SHP77 treated with DMSO at 0.1 percent for 48 hours (cell line): ENCODE data around the gene MICA.
"Not testable (repeated sequence)": the region's sequence is repeated elsewhere in the genome, so short reads cannot be mapped to it uniquely, and the experiment has no call there.

Experiments
- DNase-seq: peaks from one replicate; lab custom pipeline; 2025; lab: John Stamatoyannopoulos, UW

MICA gene

DNA sequence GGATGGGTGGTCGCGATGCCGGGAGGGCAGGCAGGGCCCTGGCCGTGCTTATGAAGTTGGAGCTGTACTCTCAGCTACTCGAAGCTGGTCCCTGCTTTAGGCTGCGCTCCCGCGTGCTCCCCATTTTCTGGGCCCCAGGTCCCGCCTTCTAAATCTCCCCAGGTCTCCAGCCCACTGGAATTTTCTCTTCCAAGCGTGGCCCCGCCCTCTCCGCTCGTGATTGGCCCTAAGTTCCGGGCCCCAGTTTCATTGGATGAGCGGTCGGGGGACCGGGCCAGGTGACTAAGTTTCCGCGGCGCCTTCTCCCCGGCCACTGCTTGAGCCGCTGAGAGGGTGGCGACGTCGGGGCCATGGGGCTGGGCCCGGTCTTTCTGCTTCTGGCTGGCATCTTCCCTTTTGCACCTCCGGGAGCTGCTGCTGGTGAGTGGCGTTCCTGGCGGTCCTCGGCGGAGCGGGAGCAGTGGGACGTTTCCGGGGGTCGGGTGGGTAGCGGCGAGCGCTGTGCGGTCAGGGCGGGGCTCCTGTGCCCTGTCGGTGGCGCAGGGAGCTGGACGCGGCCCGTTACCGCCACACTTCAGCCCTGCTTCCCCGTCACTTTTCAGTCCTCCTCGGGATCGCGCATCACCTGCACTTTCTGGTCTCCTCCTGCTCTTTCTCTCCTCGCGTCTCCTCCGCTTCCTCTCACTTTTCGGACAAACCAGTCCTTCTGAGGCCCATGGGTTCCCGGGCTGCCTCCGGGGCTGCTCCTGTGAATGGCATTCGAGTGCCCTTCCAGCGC lies at the start of gene MICA:
TSS of gene MICA (plus strand) at position 313 of the 778 bp plus-strand sequence. CDS start at position 351, 38 bp downstream.
- no peak for DNase-seq

DNA sequence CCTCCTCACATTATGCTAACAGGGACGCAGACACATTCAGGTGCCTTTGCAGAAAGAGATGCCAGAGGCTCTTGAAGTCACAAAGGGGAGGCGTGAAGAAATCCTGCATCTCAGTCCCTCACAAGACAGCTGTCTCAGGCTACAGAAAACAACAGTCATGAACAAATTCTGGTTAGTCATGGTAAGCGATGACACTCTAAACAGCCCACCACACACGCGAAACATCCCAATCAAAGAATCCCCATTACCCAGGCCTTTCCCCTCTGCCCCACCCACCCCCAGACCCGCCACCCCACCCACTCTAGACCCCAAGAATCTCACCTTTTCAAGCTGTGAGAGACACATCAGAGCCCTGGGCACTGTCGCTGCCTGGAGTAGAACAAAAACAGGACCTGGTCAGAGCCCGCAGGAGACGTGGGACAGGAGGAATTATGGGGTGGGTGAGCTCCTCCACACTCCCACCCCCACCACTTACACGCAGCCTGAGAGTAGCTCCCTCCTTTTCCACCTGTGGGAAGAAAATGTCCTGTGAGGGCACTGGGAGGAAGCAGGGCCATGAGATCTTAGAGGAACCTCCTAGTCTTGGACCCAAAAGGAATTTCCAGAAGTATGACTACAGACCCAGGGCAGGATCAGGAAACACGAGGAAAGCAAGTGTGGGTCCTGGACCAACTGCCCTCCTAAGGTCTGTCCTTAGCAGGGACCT lies 49.1 kb upstream of the MICA start:
- DNase-seq: no peak

DNA sequence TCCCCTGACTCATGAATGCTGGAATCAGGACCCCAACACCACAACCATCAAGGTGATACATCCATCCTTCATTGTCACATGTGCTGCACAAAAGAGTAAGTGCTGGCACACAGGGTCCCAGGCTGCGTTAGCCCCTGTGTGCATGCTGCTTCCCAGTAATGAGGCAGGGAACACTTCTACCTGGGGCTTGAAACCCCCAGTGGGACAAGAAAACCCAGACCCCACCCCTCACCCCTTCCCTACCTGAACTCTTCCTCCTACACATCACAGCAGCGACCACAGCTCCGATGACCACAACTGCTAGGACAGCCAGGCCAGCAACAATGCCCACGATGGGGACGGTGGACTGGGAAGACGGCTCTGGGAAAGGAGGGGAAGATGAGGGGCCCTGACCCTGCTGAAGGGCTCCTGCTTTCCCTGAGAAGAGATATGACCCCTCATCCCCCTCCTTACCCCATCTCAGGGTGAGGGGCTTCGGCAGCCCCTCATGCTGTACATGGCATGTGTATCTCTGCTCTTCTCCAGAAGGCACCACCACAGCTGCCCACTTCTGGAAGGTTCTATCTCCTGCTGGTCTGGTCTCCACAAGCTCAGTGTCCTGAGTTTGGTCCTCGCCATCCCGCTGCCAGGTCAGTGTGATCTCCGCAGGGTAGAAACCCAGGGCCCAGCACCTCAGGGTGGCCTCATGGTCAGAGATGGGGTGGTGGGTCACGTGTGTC lies 48.4 kb upstream of the MICA start:
- DNase-seq: no peak

DNA sequence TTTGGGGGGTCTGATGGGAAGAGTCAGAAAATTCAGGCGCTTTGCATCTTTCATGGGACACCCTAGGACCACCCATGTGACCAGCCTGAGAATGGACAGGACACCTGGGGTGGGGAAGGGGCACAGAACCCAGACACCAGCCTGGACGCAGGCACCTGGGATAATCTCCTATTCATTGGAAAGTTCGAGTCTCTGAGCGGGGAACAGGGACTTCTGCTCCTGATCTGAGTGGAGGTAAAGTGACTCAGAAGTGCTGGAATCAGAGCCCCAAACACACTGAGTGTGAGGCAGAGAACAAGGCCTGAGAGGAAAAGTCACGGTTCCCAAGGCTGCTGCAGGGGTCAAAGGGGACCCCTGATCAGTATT lies 47.8 kb upstream of the MICA start:
- DNase-seq: no peak

DNA sequence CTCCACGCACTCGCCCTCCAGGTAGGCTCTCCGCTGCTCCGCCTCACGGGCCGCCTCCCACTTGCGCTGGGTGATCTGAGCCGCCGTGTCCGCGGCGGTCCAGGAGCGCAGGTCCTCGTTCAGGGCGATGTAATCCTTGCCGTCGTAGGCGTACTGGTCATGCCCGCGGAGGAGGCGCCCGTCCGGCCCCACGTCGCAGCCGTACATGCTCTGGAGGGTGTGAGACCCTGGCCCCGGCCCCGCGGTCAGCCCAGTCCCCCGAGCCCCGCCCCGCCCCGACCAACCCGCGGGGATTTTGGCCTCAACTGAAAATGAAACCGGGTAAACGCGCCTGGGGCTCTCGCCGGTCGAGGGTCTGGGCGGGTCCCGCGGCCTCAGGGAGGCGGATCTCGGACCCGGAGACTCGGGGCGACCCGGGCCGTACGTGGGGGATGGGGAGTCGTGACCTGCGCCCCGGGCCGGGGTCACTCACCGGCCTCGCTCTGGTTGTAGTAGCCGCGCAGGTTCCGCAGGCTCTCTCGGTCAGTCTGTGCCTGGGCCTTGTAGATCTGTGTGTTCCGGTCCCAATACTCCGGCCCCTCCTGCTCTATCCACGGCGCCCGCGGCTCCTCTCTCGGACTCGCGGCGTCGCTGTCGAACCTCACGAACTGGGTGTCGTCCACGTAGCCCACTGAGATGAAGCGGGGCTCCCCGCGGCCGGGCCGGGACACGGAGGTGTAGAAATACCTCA lies 47.0 kb upstream of the MICA start:
- no peak for DNase-seq

DNA sequence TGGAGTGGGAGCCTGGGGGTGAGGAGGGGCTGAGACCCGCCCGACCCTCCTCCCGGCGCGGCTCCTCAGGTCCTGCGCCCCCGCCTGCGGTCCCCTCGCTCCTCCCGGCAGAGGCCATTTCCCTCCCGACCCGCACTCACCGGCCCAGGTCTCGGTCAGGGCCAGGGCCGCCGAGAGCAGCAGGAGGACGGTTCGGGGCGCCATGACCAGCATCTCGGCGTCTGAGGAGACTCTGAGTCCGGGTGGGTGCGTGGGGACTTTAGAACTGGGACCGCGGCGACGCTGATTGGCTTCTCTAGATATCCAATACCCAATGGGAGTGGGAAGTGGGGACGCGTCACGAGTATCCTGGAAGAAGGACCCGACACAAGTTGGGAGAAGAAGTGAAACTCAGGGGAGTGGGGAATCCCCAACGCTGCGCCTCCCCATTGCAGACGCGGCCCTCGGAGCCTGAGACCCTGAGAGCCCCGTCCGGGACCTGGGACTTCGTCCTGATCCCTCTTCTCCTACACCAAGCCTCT lies 46.4 kb upstream of the MICA start, which contains the start of gene HLA-B:
TSS of gene HLA-B (minus strand) at position 234 of the 521 bp plus-strand sequence. CDS start at position 213, 21 bp downstream.
- no peak for DNase-seq

DNA sequence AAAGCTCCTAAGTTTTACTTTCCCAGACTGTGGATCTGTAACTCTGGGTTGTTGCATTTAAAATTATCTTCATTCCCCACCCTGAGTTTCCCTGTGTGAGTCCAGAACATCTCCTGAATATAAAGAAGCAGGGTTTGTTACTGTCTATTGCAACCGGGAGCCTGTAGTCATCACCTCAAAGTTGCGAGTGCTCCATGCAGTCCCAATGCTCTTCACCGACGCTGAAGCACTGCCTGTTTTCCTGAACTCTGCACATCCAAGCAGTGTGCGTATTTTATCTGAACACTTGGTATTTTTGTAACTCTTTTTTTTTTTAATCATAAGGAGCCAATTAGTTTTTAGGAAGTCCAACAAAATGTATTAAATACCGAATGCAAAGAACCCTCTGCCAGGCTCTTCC lies 45.5 kb upstream of the MICA start:
- DNase-seq: no peak

DNA sequence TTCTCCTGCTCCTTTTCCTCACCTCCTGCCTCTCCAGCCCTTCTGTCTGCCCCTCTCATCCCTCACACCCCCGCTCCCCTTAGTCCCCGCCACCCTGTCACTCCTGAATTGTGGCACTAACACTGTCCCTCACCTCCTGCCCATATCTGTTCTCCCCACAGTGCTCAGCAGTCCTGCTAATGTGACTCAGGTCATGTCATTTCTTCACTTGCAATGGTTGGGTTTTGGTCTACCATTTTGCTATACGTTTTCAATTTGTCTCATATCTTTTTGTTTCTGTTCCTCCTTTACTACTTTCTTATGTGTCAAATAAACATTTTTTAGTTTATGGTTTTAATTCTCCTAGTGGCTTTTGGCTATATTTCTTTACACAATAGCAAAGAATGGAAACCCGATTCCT lies 45.1 kb upstream of the MICA start:
- no peak for DNase-seq

DNA sequence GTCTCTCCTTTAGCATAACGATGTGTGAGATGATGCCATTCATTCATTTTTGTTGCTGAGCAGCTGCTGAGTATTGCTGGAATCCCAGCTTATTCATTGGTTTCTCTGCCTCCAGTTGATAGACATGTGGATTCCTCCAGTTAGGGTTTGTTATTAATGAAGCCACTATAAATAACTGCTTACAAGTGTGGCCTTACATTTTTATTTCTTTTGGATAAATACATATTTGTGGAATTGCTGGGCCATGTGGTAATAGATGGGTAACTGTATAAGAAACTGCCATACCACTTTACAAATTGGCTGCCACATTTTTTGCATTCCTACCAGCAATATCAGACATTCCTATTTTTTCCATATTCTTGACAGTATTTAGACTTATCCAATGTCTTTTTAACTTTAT lies 43.8 kb upstream of the MICA start:
- no peak for DNase-seq

DNA sequence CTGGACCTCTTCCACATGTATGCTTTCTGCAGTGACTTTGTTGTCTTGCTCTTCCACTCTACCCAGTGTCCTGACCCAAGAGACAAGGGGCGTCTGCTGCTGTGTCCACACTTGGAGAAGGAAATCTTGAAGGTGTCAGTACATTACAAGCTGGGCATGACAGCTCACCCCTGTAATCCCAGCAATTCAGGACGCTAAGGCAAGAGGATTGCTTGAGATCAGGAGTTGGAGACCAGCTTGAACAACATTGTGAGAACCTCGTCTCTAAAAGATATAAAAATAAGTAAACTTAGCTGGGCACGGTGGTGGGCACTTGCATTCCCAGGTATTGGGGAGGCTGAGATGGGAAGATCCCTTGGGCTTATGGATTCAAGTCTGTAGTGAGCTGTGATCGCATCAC lies 40.6 kb upstream of the MICA start:
- no peak for DNase-seq

DNA sequence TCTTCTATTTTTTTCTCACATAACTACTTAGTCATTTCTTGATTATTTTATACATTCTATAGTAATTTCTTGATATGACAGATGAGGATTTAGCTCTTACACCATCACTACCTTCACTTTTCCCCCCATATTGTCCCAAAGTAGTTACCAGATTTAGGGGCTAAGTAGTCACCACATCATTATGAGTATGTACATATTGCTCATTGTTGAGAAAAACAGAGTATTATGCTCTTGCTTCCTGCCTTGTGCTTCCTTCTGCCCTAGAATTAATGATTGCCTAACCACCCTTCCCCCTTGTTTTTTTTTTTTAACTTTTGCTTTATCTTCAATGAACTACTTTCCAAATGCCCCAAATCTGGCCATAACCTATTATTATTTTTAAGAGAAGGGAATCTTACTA lies 39.6 kb upstream of the MICA start:
- DNase-seq: no peak

DNA sequence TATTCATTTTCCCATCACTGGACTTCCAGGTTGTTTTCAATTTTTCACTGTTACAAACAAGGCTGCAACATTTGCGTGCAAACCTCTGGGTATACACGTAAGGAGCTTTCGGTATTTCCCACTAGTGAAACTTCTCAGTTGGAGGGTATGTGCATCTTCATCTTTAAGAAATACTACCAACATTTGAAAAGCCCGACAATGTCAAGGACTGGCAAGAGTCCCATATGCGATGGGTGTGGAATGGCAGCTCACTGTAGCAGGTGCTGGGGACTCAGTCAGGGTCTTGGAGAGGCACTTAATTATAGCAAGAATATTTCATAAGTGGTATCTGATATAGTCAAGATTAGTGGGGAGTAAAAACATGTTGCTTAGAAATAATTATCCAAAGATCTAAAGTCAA lies 37.5 kb upstream of the MICA start:
- DNase-seq: no peak

DNA sequence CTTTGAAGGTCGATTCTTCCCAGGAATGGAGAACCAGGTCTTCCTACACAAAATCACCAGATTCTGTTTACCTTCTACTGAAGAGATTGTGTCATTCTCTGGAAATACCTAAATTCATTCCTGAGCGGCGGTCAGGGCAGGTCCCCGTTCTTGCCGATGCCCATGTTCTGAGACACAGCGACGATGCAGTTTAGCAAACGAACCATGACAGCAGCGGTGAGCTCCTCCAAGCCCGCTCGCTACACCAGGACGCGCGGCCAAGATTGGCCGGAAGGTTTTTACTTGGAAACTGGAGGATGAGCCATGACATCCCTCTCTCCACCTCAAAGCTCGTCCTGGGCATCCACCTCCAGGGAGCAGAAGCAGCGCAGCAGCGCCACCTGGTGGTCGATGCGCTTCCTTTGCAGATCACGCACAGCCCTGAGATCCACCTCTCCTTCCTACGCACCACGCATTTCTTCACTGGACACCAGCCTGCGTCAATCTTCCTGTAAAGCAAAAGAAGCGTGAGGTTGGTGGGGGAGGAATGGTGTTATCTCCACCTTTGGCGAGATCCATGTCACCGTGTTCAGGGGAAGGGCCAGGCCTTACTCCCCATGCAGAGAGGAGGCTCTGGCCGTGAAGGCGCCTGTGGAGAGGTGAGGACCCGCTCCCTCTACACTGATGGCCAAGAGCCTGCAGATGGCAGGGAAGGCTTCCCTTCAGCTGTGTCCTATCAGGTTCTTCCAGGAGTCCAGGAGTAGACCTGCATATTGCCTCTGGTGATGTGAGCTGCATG lies 36.5 kb upstream of the MICA start:
- DNase-seq: peak; percentile 30

DNA sequence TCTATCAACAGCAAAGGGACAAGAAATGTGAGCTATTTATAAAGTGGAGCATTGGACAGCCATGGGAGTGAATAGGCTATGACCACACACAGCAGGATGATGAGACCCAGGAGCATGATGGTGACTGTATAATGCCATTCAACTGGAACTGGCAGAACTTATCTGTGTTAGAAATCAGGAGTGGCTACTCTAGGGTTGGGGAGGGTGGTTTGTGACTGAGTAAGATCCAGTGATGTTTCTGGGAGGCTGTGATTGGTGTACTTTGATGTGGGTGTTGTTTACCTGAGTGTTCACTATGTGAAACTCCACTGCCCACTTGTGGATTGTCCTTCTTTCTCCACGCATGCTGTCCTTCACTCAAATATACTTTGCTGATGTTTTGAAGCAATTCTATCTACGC lies 34.9 kb upstream of the MICA start:
- no peak for DNase-seq

DNA sequence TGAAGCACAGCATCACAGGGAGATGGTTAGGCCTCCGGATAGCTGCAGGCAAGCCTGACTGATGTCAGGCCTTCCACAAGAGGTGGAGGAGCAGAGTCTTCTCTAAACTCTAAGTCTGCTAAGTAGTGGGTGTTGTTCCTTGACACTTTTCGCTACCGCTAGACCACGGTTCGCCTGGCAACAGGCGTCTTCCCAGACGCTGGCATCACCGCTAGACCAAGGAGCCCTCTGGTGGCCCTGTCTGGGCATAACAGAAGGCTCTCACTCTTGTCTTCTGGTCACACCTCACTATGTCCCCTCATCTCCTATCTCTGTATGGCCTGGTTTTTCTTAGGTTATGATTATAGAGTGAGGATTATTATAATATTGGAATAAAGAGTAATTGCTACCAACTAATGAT lies 29.3 kb upstream of the MICA start:
- DNase-seq: not testable (repeated sequence)

DNA sequence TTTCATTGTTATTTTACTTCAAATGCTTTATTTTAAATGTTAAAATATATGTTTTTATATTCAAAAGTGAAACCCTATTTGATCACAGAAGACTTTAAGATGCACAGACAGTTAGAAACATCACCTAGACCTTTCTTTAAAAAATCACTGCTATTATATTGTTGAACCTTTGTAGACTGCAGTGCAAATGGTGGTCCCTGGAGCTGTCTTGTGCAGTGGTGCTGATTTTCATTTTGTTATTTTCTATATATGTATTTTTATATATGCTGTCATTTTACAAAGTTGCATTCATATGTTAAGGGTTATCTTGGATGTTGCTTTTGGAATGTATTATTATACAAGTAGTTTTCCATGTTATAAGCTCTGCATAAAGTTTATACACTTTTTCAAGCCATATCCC lies 27.7 kb upstream of the MICA start:
- no peak for DNase-seq

DNA sequence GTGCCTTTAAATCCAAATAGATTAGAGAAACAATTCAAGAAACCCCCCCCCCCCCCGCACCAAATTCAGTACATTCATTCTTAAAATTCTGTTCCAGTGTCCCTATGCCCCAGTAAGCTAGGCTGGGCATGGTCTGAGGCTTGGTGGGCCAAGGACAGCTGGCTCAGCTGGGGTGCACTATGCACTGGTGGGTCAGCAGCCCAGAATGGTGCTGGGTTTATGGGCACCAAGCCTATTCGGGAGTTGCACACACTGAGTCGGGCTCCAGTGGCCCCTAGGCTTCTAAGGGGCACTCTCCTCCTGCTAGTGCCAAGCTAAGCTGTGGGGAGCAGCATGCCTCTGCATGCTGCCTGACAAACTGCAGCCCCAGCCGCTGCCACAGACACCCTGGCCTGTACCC lies 26.4 kb upstream of the MICA start:
- DNase-seq: no peak

DNA sequence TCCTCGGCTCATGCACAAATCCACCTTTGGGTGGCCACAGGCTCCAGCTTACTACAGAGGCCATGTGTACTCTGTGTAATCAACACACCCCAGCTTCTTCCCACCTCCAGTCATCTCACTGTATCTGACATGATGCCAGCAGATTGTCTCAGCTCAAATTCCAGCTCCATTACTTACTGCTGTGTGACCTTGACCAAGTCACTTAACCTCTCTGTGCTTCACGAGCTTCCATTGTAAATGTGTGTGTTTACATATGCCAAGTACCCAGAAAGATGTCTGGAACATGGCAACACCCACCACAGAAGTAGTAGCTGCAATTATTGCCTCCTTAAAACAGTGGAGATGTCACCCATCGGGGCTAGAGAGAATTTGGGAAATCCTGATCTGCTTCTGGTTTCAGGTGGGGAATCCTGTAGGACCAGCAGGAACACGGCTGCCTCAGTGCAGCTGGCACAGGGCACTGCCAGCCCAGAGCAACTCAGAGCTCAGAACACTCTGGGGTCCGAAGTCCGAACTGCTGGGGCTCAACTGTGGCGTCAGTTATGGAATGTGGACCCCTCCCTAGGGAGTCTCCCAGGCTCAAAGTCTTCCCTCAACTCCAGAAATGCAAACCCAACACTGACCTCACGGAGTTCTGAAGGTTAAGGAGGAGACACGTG lies 25.2 kb upstream of the MICA start:
- no peak for DNase-seq

DNA sequence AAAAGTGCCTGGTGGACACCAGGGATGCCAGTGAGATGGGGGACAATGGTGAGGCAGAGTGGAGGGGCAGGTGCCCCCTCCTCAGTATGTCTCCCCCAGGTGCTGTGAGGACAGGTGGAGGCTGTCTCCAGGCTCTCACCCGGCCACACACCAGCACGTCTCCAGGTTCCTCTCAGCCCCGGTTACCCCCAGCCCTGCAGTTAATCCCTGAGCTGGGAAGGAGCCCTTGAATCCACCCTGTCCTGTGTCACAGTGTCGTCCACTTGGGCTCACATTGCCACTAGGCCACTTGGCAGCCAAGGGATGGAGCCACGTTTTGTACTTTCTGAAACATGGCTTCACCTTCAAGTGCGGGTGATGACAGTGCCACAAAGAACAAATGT lies 24.7 kb upstream of the MICA start:
- DNase-seq: no peak

DNA sequence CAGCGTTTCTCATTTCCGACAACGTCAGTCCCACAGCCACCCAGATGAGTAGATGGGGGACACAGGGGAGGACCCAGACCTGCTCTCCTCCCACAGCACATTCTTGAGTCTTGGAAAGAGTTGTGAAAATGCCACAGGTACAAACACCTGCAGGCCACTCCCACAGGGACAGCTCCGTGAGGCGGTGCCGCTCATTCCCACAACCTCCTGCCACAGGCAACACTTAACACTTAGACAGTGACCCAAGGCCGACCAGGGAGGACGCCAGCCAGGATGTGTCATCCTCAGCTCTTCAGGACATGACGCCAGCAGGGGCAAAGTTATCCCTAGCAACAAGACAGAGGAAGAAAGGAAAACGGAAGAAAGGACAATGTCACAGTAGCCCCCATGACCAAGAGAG lies 23.5 kb upstream of the MICA start:
- DNase-seq: no peak

DNA sequence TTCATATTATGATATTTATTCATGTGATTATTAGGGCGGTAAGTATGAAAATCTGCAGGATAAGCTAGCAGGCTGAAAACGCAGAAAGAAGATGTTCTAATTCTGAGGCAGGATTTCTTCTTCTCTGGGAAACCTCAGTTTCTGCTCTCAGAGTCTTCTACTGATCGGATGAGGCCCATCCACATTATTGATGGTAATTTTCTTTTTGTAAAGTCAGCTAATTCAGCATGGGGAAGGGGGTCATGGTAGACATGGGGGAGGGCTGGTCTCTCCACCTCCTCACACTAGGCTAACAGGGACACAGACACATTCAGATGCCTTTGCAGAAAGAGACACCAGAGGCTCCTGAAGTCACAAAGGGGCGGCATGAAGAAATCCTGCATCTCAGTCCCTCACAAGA lies 21.7 kb upstream of the MICA start:
- no peak for DNase-seq
